Kidney glomerular epithelial cell (primary cell): ENCODE data around the gene TMEM269.

Experiments
- DNase-seq: peaks from one replicate; lab custom pipeline; 2025; lab: John Stamatoyannopoulos, UW

TMEM269 gene

DNA sequence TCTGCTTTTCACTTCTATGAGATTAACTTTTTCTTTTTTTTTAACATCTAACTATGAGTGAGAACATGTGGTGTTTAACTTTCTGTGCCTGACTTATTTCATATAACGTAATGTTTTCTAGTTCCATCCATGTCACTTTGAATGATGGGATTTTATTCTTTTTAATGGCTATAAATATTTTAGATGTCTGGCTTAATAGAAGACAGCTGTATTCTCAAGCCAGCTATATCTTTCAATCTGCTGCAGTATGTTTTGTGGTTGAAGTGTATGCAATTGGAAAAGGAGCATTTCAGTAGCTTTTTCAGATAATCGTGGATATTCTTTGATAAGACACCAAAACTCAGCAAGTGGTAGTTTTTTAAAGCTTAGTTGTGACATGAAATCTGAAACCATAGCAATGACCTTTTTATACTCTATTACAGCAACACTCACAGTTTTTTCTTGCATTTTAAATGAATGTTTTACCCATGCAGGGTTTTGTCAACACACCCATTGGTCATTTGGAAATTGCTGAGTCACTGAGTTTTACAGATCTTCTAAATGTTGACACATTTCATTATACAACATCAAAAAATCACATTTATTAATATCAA is 38.1 kb downstream of the TMEM269 start:
- no peak for DNase-seq

DNA sequence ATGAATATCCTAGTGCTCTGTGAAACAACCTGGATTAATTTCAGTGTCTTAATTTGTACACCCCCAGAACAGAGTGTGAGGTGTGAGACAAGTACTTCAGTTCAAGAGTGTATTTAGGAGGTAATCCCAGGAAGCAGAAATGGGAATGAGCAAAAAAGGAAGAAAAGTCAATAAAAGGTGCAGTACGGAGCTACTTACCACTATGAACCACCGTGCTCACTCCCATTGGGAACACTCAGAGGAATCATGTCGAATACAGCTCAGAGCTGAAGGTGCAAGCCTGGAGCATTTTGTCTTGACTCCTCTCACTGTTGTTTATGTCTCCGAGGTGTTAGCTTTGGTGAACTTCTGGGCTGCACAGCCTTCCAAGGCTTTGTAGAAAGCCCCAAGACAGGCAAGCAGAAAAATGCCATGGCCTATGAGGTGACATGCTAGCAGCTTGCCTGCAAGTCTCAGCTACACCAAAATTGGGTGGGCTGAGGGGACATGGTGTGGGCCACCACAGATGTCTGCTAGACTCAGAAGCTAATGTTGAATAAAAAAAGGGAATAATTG is 39.8 kb downstream of the TMEM269 start:
- DNase-seq = no peak

DNA sequence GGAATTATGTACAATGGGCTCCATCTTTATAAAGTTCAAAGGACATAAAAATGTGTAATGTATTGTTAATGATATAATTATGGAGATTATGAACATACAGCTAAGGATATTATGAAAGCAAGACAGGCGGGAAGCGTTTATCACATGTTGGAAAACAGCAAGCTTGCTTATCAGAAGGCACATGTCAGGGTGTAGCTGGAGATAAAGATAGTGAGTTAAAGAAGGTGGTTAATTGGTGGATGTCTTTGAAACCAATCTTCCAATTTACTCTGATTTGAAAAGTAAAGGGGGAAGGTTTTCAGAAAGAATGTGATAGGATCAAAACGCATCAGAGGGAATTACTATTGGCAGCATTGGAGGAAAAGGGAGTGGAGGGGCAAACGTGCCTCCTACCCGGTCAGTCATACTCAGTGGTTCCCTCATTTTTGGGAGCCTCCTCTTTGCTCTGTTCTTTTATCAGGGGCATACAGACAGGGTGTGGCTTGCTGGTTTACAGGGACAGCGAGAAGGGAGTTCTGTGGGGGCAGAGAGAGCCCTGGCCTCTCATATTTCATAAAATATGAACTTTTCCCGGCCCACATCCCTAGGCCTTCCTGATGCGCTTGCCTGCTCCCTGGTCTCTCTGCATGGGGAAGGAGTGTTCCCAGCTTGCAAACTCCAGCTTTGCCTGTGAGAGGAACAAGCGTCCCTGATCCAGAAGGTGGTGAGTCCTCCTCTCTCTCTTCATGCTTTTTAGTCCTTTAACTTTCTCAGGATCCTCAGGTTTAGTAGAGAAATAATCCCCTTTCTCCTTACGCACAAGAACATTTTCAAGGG is 40.5 kb downstream of the TMEM269 start:
- DNase-seq = no peak

DNA sequence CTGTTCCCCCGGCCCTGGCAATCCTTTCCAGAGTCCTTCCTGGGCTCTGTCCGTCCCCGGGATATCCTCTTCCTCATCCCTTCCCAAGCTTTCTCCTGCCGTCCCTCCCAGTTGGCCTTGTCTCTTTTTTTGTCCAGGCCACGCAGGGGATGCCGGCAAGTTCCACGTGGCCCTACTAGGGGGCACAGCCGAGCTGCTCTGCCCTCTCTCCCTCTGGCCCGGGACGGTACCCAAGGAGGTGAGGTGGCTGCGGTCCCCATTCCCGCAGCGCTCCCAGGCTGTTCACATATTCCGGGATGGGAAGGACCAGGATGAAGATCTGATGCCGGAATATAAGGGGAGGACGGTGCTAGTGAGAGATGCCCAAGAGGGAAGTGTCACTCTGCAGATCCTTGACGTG is 45.8 kb downstream of the TMEM269 start:
- no peak for DNase-seq

DNA sequence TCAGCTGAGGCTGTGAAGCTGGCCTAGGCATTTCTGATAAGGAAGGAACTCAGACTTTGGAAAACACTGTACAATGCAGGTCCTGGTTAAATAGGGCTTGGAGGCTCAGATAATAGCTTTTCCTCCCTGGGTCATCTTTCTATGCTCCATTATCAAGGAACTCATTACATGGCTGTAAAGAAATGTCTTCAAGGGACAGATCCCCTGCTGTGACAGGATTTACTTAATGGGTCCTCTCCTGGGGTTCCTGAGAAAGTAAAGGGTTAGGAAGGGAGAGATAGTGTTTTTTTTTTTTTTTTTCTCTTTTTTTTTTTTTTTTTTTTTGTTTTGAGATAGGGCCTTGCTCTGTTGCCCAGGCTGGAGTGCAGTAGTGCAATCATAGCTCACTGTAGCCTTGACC is 46.5 kb downstream of the TMEM269 start:
- DNase-seq = no peak

DNA sequence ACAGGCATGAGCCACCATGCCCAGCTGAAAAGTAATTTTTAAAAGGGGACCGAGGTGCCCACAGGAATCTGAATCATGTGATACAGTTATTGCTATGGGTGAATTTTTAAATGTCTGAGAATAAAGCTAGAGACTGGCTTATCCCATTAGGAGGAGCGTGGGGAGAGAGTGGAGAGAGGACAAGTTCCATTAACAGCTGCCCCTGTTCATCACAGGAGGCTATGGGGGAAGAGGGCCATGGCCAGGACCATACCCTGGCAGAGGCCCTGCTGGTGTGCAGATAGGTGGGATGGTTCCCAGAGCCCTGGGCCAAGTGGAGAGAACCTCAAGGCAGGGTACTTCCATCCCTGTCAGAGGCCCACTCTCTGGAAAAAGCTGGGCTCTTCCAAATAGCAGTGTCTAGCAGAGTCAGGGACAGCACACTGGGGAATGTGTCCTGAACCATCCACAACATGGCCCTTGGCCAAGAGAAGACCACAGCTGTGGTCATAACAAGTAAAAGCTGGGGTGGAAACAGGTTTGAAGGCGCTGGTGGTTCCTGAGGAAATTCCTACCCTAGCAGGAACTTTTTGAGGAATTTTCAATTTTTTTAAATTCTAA is 48.0 kb downstream of the TMEM269 start:
- no peak for DNase-seq

DNA sequence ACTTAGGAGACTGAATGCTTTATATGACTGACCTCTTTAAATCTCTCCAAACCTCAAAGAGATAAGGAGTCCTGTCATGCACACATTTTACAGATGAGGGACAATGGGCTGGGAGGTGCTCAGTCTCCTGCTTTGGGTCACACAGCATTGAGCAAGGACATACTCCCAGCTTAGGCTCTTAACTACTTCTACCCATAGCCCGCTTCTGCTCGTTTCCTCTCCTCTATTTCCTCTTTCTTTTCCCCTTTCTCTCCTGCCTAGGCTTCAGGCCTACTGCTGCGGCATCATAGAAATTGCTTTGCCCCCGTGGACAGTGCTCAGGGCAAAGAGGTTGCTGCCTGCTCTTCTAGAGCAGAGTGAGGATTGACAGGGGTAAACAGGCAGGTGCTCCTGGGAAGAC is 49.2 kb downstream of the TMEM269 start:
- no peak for DNase-seq

DNA sequence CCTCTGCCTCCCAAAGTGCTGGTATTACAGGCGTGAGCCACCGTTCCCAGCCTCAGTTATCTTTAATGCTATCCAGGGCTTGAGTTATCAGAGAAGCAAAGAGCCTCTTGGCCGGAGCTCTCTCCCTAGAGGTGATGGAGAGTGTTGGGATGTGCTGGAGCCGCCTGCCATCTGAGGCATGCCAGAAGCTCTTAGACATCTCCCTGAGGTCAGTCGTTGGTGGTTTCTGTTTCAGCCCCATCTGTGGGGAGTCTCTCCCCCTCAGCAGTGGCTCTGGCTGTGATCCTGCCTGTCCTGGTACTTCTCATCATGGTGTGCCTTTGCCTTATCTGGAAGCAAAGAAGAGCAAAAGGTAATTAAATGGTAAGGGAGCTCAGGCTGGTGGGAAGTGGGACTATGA is 50.0 kb downstream of the TMEM269 start:
- no peak for DNase-seq

DNA sequence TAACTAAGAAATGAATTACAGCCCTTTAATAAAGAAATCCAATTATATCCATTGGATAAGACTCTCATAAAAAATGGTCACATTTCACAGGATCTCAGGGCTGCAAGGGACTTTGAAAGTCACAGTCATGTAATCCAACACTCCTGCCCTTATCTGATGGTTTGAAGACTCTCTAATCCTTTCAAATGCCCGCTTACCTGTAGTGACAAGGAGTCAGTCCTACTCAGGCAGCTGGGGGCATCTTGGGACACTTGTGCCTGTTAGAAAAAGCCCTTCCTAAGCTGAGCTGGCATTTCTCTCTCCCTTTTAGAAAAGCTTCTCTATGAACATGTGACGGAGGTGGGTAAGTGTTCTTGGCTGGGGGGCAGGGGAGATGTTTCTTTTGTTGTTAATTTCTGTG is 50.6 kb downstream of the TMEM269 start:
- no peak for DNase-seq

DNA sequence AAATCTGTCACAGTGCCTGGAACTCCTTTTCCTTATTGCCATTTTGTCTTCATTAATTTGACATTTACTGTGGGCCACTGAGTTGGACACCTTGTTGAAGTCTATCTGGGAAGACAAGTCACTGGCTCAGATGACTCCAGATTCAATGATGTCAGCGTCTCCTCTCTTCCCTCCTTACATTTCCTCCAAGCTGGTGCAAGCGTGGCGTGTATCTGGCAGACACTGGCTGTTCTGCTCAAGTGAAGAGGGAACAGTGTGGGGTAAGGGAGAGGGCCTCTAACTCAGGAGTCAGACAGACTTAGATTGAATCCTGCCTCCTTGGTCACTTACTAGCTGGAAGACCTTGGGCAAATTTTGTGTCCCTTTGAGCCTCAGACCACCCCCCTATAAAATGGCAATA is 52.9 kb downstream of the TMEM269 start:
- no peak for DNase-seq

DNA sequence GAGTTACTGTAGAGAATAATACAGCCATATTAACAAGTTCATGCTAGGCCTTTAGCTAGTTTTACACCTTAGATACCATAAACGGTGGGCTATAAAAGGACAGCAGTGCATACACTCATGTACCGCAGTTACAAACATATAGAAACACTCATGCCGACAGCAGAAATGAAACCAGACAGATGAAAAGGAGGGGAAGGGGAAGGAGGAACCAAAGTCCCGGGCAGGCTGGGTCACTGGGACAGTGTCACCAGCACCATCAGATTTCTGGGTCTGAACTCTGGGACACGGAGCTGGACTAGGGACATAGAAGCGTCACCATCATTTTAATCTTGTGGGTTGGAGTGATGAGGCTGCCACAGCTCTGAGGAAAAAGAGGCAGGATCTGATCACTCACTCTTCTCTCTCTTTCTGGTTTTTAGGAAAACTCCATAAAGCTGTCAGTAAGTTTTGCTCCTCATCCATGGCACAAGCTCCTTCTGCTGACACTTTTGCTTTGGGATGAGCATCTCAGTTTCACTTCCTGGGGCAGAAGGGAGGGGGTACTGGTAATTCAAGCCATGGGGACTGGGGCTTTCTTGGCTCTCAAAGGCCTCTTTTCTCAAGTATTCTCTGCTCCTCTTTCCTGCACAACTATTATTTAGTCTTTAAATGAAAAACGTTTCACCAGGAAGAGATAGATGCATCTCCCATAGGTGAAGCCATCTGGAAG is 53.8 kb downstream of the TMEM269 start:
- DNase-seq = no peak

DNA sequence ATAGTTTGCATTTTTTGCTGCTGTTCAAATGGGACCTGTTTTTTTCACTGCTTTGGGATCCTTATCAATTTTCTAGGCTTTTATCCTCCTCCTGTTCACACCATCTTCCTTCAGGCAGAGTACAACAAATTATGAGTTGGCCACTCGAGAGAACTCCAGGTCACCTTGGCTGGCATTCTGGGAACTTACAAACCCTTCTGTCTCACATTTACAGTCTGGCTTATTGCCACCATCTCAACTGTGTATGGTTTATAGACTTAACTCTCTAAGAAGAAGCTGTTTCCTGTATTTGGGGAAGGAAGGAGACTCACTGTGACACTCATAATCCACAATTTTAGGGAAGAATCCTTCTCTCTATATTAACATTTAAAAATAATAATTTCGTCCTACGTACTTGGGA is 56.2 kb downstream of the TMEM269 start:
- DNase-seq = no peak

DNA sequence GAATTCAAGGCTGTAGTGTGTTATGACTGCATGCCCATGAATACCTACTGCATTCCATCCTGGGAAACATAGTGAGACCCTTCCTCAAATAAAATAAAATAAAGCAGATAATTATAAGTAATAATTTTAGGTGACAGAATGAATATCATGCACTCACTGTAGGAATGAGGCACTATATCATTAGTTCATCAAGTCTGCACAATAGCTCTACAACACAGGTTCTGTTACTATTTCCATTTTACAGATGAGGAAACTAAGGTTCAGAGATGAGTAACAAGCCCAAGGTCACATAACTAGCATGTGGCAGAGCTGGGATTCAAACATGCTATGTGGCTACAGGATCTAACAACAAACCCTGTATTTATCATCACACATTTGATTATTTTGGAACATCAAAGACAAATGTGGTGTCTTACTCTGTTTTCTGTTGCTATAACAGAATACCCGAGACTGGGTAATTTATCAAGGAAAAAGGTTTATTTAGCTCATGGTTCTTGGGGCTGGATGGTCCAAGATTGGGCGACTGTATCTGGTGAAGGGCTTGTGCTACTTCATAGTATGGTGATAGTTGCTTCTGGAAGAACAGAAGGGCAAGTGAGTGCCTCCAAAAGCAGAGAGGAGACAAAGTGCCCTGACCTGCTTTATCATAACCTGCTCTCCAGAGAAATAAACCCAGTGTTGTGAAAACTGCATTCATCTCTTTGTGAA is 56.8 kb downstream of the TMEM269 start:
- no peak for DNase-seq

DNA sequence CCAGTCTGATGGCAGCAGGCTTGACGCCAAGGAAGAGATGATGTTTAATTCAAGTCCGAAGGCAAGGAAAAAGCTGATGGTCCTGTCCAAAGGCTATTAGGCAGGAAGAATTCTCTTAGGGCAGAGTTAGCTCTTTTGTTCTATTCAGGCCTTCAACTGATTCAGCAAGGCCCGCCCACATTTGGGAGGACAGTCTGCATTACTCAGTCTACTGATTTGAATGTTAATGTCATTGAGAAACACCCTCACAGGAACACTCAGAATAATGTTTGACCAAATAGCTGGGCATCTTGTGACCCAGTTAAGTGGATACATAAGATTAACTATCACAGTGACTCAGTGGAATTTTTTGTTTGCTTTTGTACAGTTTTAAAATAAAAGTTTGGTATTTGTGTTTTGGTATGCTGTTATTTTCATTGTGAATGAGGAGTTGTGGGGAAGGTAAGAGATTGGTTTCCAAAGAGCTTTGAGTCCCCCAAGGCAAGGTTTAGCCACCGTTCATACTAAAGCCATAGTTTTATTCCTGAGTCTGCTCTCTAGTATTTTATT is 59.9 kb downstream of the TMEM269 start:
- DNase-seq = no peak

DNA sequence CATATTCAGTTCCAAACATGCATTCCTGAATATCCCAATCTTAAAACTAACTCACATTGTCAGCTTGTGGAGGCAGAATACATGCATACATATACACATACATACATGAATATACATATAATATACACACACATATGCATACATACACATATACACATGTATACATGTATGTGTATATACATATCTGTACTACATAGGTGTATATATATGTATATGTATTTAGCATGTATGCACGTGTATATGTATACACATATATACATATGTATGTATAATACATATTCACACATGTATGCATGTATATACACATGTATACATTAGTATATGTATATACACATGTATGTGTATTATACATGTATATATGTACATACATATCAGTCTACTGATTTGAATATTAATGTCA is 60.4 kb downstream of the TMEM269 start:
- DNase-seq = no peak

DNA sequence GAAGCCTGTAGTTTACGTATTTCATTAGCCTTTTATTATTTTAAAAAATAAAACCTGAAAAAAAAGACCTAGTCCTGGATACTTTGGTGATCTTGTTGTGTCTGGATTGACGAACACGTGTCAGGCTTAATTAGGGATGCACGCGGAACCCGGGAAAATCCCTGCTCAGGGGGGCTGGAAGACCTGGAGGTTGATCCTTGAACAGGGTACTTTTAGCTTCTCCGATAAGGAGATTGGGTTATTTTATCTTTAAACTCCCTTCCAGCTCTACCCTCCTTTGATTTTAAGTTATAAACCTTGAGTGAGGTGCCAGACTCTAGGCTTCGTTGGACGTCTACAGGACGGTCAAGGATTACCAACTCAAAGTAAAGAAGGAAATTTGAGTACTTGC is 61.1 kb downstream of the TMEM269 start:
- peak; percentile 38 for DNase-seq

DNA sequence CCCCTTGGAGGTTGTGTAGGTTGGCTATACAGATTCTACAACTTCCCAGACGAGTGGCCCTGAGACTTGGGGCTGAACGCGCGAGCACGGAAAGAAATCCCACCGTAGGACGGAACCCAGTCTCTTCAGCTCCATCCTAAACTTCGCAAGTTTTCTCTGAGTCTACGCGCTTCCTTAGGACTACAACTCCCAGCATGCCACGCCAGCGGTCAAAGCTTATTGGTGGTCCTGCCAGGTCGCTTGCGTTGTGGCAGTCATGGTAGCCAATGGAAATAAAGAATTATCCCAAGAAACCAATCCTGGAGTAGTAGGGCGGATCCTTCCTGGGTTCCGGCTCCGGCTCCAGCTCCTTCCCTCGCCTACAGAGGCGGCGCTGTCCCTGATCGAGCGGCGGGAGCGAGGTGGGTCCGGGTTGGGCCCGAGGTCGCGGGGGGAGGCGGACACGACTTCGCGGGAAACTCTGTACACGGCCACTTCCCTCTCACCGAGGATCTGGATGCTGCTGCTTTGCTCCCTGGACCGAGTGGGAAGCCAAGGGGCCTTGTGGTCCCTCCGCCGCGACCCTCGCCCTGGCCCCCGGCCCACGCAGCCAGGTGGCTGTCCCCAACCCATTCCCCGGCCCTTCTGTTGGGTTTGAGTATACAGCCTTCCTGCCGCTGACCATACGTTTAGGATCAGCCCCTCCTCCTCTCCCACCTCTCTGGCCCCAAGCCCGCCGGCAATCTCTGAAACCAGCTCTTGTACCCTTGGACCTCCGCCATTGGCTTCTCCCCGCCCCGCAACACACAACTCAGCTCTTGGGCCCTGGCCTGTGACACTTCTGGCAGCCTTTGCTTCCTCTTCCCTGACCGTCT is 61.7 kb downstream of the TMEM269 start, which contains the start of gene ZNF691:
Gene ZNF691 (plus strand): TSS at position 357 of the 854 bp plus-strand sequence. CDS start 3,046 bp downstream, outside the sequence.
- DNase-seq = peak; percentile 99

DNA sequence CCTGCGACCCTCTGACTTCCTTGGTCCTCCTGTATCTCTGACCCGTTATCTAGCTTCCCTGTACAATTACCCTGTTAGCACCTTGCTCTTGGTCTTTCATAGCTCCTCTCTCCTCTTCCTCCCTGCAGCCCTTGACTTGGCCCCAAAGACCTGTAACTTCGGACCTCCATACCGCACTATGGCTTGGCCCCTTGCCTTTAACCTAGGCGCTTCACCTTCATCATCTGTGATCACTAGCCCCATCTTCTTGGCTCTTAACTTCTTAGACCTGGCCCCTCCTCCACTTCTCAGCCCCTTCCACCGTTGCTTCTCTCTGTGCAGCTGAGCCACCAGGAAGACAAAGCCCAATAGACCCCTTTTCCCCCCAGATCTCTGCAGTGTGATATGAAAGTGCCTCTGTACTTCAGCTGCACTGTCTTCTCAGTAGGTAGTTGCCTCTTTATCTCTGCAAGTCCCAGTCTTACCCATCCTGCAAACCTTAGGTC is 62.4 kb downstream of the TMEM269 start:
- no peak for DNase-seq

DNA sequence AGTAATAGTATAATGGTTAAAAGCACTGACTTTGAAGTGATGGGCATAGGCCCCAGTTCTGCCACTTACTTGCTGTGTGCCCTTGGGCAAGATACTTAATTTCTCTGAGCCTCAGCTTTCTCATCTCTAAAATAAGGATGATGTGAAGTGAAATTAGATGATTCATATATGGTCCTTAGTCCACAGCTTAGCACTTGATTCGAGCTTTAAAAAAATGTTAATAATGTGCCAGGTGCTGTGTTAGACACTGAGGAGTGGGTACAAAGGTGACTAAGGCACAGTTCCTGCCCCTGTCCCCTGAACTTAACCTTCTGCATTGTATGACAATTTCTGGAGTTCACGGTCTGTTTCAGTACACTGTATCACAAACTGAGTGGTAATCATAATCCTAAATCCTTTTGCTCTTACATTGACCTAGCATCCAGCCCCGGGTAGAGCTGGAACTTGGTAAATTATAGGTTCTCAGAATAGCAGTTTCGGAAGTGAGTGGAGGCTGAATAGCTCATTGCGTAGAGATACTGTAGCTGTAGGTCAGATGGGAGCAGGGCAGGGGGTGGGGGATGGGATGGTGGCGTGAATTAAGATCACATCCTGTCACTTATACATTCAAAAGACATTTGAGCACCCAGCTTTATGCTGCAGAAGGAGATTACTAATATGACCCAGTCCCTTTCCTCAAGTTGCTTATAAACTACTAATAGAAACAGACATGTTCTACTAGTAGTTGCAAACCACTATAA is 63.1 kb downstream of the TMEM269 start:
- DNase-seq = no peak
